Esophagus (tissue), 2 donors: Measurements from ENCODE around the gene RBM12. TPM values are rescaled to one million over a fixed set of nuclear protein-coding genes. Genes with fewer than 3 reads are reported as not detected.
A peak's percentile ranks its signal among the peaks of the same experiment; 100 is the strongest.
"Not testable (repeated sequence)": the region's sequence is repeated elsewhere in the genome, so short reads cannot be mapped to it uniquely, and the experiment has no call there.

ENCODE experiments used
- H3K27ac ChIP-seq, 2 donors: one replicate each; pipeline ENCODE4 v1.5.1; 2013; ENCODE audit warnings: low read depth in 2 of 2, mild to moderate bottlenecking in 2 of 2, inconsistent platforms in 1 of 2, low read length in 1 of 2, moderate library complexity in 1 of 2
- H3K27me3 ChIP-seq, 2 donors: one replicate each; pipeline ENCODE4 v1.6.1; 2013; ENCODE audit warnings: low read length in 2 of 2, control low read depth in 1 of 2, mild to moderate bottlenecking in 1 of 2; ENCODE audit not compliant: insufficient read depth in 2 of 2, control insufficient read depth in 1 of 2
- H3K36me3 ChIP-seq, 2 donors: one replicate each; pipeline ENCODE4 v1.6.1; 2013; ENCODE audit warnings: low read length in 1 of 2; ENCODE audit not compliant: control insufficient read depth in 2 of 2, insufficient read depth in 2 of 2
- H3K4me1 ChIP-seq, 2 donors: one replicate each; pipeline ENCODE4 v1.6.1; 2013; ENCODE audit warnings: low read length in 1 of 2; ENCODE audit not compliant: control insufficient read depth in 2 of 2, insufficient read depth in 2 of 2
- H3K4me3 ChIP-seq, 2 donors: one replicate each; pipeline ENCODE4 v1.5.1; 2013; ENCODE audit warnings: low read length in 2 of 2, mild to moderate bottlenecking in 2 of 2, low read depth in 1 of 2, moderate library complexity in 1 of 2
- H3K9me3 ChIP-seq, 2 donors: one replicate each; pipeline ENCODE4 v1.6.1; 2013; ENCODE audit warnings: mild to moderate bottlenecking in 2 of 2, low read depth in 1 of 2, low read length in 1 of 2, moderate library complexity in 1 of 2; ENCODE audit not compliant: control insufficient read depth in 2 of 2, insufficient read depth in 1 of 2
- WGBS, 2 donors: extraction: QIAGEN DNeasy Blood & Tissue Kit; methylation state at CpG; one replicate each; pipeline ENCODE4 v1.1.7; 2013; 5-methylcytosine and 5-hydroxymethylcytosine counted together
- polyA plus RNA-seq, 2 donors: library from polyadenylated mRNA; stranded (reverse); fragments of 200-250 nt; gene quantifications; one replicate each; pipeline ENCODE4 v1.2.3, GENCODE V29; 2013
- donor health status: healthy with polysubstance abuse.
- donor health status: Bipolar disorder and iron deficiency.

RBM12 gene
- 10 to 100 TPM in 1 of 2 donors, 1 to 10 TPM in 1; 9.4 to 15.3 TPM for polyA plus RNA-seq

GRCh38 chr20:35664466-35665206 is at the start of gene RBM12, which contains the start of gene CPNE1:
Gene RBM12, minus strand, starts transcription at chr20:35664900. Its CDS starts 9,578 bp downstream, at chr20:35655322.
Gene CPNE1, minus strand, starts transcription at chr20:35664900. Its CDS starts 31,977 bp downstream, at chr20:35632923.
- no peaks in the 10 kb centered on the region for H3K4me1 ChIP-seq
- H3K27me3 ChIP-seq, result no peaks in the 10 kb centered on the region
- H3K27ac ChIP-seq, result peak within 1 kb of the TSS; percentile 94 to 99
- peaks cover 5 to 6% of the 10 kb centered on the region in 2 donors for H3K36me3 ChIP-seq
- WGBS, 2 donors, result 1% methylated on average over 58 to 61 of the region's 61 CpGs
- H3K4me3 ChIP-seq, result peak within 1 kb of the TSS; percentile 93 to 96
- H3K9me3 ChIP-seq, result no peaks in the 10 kb centered on the region

- 72 to 76% methylated on average over 4 of the region's 4 CpGs for WGBS, 2 donors
- H3K27me3 ChIP-seq, result no peaks in the 10 kb centered on the region
- no peak overlapping the region for H3K4me3 ChIP-seq
- peaks cover 24 to 30% of the 10 kb centered on the region in 2 donors for H3K36me3 ChIP-seq
- no peaks in the 10 kb centered on the region for H3K4me1 ChIP-seq
- H3K9me3 ChIP-seq, result no peaks in the 10 kb centered on the region
- no peak overlapping the region for H3K27ac ChIP-seq
Measured at GRCh38 chr20:35714127-35714526, 49.4 kb upstream of the RBM12 start.

GRCh38 chr20:35713120-35713519 is 48.4 kb upstream of the RBM12 start:
- not testable (repeated sequence) for H3K4me3 ChIP-seq, H3K27me3 ChIP-seq, H3K4me1 ChIP-seq, H3K27ac ChIP-seq, H3K9me3 ChIP-seq
- 87% methylated on average over 9 of the region's 9 CpGs for WGBS, 2 donors
- H3K36me3 ChIP-seq, result peaks cover 24% of the 10 kb centered on the region in 2 donors

- WGBS, 2 donors, result 70 to 73% methylated on average over 6 of the region's 6 CpGs
- Histone ChIP-seq H3K9me3 (no peaks in the 10 kb centered on the region), H3K27me3 (no peaks in the 10 kb centered on the region), H3K27ac (no peak overlapping the region), H3K4me3 (no peak overlapping the region), H3K4me1 (no peaks in the 10 kb centered on the region), H3K36me3 (peaks cover 19 to 22% of the 10 kb centered on the region in 2 donors)
Measured at GRCh38 chr20:35711588-35712209, 47.0 kb upstream of the RBM12 start.

GRCh38 chr20:35710884-35711587 is 46.3 kb upstream of the RBM12 start:
- 48 to 51% methylated on average over 6 of the region's 6 CpGs for WGBS, 2 donors
- Histone ChIP-seq H3K27ac (no peak overlapping the region), H3K36me3 (peaks cover 18 to 20% of the 10 kb centered on the region in 2 donors), H3K4me3 (no peak overlapping the region), H3K9me3 (no peaks in the 10 kb centered on the region), H3K27me3 (no peaks in the 10 kb centered on the region), H3K4me1 (no peaks in the 10 kb centered on the region)

GRCh38 chr20:35710039-35710438 is 45.3 kb upstream of the RBM12 start:
- H3K27ac ChIP-seq, result no peak overlapping the region
- H3K36me3 ChIP-seq, result peaks cover 10 to 17% of the 10 kb centered on the region in 2 donors
- no peak overlapping the region for H3K4me3 ChIP-seq
- no peaks in the 10 kb centered on the region for H3K9me3 ChIP-seq
- no peaks in the 10 kb centered on the region for H3K27me3 ChIP-seq
- H3K4me1 ChIP-seq, result no peaks in the 10 kb centered on the region

- no peak overlapping the region for H3K27ac ChIP-seq
- H3K27me3 ChIP-seq, result no peaks in the 10 kb centered on the region
- no peaks in the 10 kb centered on the region for H3K4me1 ChIP-seq
- H3K4me3 ChIP-seq, result no peak overlapping the region
- no peaks in the 10 kb centered on the region for H3K9me3 ChIP-seq
- 82 to 83% methylated on average over 1 of the region's 1 CpG for WGBS, 2 donors
- H3K36me3 ChIP-seq, result peaks cover 7 to 17% of the 10 kb centered on the region in 2 donors
Measured at GRCh38 chr20:35709259-35709658, 44.6 kb upstream of the RBM12 start.

GRCh38 chr20:35708502-35708901 is 43.8 kb upstream of the RBM12 start:
- H3K27me3 ChIP-seq, result no peaks in the 10 kb centered on the region

GRCh38 chr20:35706591-35707529 is 42.2 kb upstream of the RBM12 start:
- not testable (repeated sequence) for H3K27ac ChIP-seq, H3K36me3 ChIP-seq, H3K27me3 ChIP-seq, H3K4me1 ChIP-seq, H3K9me3 ChIP-seq, H3K4me3 ChIP-seq
- WGBS, 2 donors, result 91% methylated on average over 16 to 17 of the region's 17 CpGs

More at GRCh38 chr20:35708502-35708901, 43.8 kb upstream of the RBM12 start:
- Histone ChIP-seq H3K27ac (no peak overlapping the region), H3K4me3 (no peak overlapping the region), H3K9me3 (no peaks in the 10 kb centered on the region), H3K4me1 (no peaks in the 10 kb centered on the region), H3K36me3 (peaks cover 5 to 13% of the 10 kb centered on the region in 2 donors)
- 30 to 58% methylated on average over 1 of the region's 1 CpG for WGBS, 2 donors
